Astrocyte of the spinal cord (primary cell): ENCODE data around the gene KIAA1549.

ENCODE experiments used
- DNase-seq: peaks from one replicate; pipeline ENCODE4 v3.0.0; 2011; ENCODE audit warnings: low read depth, low spot score
- H3K4me3 ChIP-seq: 2 replicates; pipeline ENCODE4 v1.5.1; 2011; ENCODE audit warnings: low read depth, mild to moderate bottlenecking, low read length, moderate library complexity
- in situ Hi-C: cut with HindIII; loops from 2 replicates; pipeline ENCODE4 v1.10.0; 2017; ENCODE audit warnings: low sequenced_read_pairs
- TF ChIP-seq, protein P1 (sequence below): IDR thresholded peaks from 2 replicates; pipeline ENCODE4 v1.5.1; 2012; ENCODE audit warnings: low read depth, mild to moderate bottlenecking, low read length, inconsistent platforms

Gene KIAA1549

DNA sequence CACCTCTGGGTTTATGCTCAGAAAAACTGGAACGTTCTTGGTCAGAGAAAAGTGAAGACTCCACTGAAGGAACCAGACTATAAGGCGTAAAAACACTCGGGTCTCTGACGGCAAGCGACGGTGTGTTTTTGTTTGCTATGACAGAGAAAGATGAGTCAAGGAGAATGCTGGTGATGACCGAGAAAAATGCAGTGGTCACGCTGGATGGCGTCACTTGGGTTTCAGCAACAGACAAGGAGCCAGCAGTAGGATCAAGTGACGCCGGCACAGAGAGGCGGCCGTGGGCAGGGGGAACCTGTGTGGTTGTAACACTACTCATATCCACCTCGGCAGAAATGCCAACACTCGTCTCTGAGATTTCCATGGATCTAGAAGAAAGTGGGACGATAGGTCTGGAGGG is 63.4 kb downstream of the KIAA1549 start:
- TF ChIP-seq, protein P1, sequence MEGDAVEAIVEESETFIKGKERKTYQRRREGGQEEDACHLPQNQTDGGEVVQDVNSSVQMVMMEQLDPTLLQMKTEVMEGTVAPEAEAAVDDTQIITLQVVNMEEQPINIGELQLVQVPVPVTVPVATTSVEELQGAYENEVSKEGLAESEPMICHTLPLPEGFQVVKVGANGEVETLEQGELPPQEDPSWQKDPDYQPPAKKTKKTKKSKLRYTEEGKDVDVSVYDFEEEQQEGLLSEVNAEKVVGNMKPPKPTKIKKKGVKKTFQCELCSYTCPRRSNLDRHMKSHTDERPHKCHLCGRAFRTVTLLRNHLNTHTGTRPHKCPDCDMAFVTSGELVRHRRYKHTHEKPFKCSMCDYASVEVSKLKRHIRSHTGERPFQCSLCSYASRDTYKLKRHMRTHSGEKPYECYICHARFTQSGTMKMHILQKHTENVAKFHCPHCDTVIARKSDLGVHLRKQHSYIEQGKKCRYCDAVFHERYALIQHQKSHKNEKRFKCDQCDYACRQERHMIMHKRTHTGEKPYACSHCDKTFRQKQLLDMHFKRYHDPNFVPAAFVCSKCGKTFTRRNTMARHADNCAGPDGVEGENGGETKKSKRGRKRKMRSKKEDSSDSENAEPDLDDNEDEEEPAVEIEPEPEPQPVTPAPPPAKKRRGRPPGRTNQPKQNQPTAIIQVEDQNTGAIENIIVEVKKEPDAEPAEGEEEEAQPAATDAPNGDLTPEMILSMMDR: no peak
- no peak overlapping the region for H3K4me3 ChIP-seq
- no peak for DNase-seq
- in situ Hi-C loops: no loop called here

GRCh38 chr7:138916731-138917130 is 64.5 kb downstream of the KIAA1549 start:
- in situ Hi-C loops: no loop called here

GRCh38 chr7:138916275-138916674 is 64.9 kb downstream of the KIAA1549 start:
- TF ChIP-seq, protein P1: no peak
- in situ Hi-C loops: no loop called here
- no peak for DNase-seq
- H3K4me3 ChIP-seq: no peak overlapping the region

More at GRCh38 chr7:138916731-138917130, 64.5 kb downstream of the KIAA1549 start:
- H3K4me3 ChIP-seq: no peak overlapping the region
- TF ChIP-seq, protein P1: no peak
- DNase-seq: no peak

- TF ChIP-seq, protein P1: no peak
- DNase-seq: no peak
- in situ Hi-C loops: no loop called here
Observed at GRCh38 chr7:138913783-138914182, 67.4 kb downstream of the KIAA1549 start.

GRCh38 chr7:138911007-138911406 is 70.2 kb downstream of the KIAA1549 start:
- TF ChIP-seq, protein P1: no peak
- no peak overlapping the region for H3K4me3 ChIP-seq
- in situ Hi-C loops: no loop called here
- DNase-seq: no peak

More at GRCh38 chr7:138913783-138914182, 67.4 kb downstream of the KIAA1549 start:
- H3K4me3 ChIP-seq: no peak overlapping the region

DNA sequence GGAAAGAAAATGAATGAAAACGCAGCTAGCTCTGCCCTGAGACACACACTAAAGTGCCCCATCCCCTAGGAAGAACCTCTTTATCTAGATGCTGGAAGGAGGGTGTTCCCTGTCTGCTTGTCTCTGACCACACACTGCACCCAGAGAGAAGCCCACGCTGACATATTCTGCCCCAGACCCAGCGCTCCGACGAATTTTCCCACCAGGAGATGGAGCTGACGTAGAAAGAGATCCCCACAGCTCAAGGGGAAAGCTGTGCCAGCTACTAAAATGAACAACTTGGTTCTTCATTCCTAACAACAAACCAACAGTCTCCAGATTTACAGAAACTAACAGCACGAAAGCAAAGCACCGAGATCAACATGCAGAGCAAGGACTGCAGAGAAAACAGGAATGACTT is 73.3 kb downstream of the KIAA1549 start:
- no peak for DNase-seq
- H3K4me3 ChIP-seq: no peak overlapping the region
- in situ Hi-C loops: no loop called here
- TF ChIP-seq, protein P1: no peak
